ENCODE measurements around the gene CACNA1E. TPM values are rescaled to one million over a fixed set of nuclear protein-coding genes. Genes with fewer than 3 reads are reported as not detected.

CACNA1E gene
- total and polyA plus RNA-seq, 2 of the 4 experiments (the other 2 are of a cell fraction) = not detected

GRCh38 chr1:181661569-181661968 lies 178.3 kb downstream of the CACNA1E start:
- no peaks in the 10 kb centered on the region for H3K4me1 ChIP-seq (ENCODE audit: control insufficient read depth, insufficient read depth, low read length)
- no peak overlapping the region for H2BK120ac ChIP-seq (ENCODE audit: low read depth, low read length)
- no peak overlapping the region for H2AK9ac ChIP-seq (replicated peaks; ENCODE audit: low read depth, low read length, poor library complexity)
- H4K91ac ChIP-seq (ENCODE audit: insufficient read depth, low read depth, low read length) = no peak overlapping the region
- H2BK5ac ChIP-seq (ENCODE audit: low read depth, low read length, poor library complexity, severe bottlenecking) = no peak overlapping the region
- intact Hi-C loops (cut with micrococcal nuclease) (no loop called here), in situ Hi-C loops (cut with MboI; ENCODE audit: low sequenced_read_pairs) (no loop called here), dilution Hi-C loops (cut with HindIII; ENCODE audit: low sequenced_read_pairs, unreplicated experiment) (no loop called here)
- no TSS peak for BruUV-seq (replicated peaks)
- no peak overlapping the region for H3K27ac ChIP-seq (ENCODE audit: insufficient read depth, low read length)
- H3K4me3 ChIP-seq (ENCODE audit: insufficient read depth, low read depth, low read length) = no peak overlapping the region
- H3K4me2 ChIP-seq (ENCODE audit: low read depth, low read length) = no peak overlapping the region
- POLR2A ChIA-PET (ENCODE audit: unreplicated experiment) = no interaction called here
- no peak overlapping the region for H4K5ac ChIP-seq (ENCODE audit: low read depth, low read length)
- H3K56ac ChIP-seq (ENCODE audit: extremely low read depth, insufficient read depth, low read length) = no peak overlapping the region
- H3K36me3 ChIP-seq (ENCODE audit: control insufficient read depth, insufficient read depth, low read length) = no peaks in the 10 kb centered on the region
- H2AFZ ChIP-seq (replicated peaks; ENCODE audit: low read length, poor library complexity) = no peak overlapping the region
- H3K9ac ChIP-seq (ENCODE audit: low read depth, low read length) = no peak overlapping the region
- no peak overlapping the region for H3K4ac ChIP-seq (ENCODE audit: low read depth, low read length)
- DNase-seq (no peak), ATAC-seq (ENCODE audit: low read depth) (no peak)
- WGBS, 2 experiments (ENCODE audit: extremely low coverage in 2 of 2, insufficient read length in 1 of 2) = no CpG with 5 or more reads among the region's 1 CpG
- no peaks in the 10 kb centered on the region for H3K79me1 ChIP-seq (ENCODE audit: low read depth in 1 of 2, low read length in 2 of 2)
- no peak overlapping the region for H3K23ac ChIP-seq (ENCODE audit: low read depth, low read length)
- H3K18ac ChIP-seq (ENCODE audit: low read depth, low read length) = no peak overlapping the region
- no peaks in the 10 kb centered on the region for H3K9me1 ChIP-seq (ENCODE audit: insufficient read depth, low read length)
- no peak overlapping the region for H2BK15ac ChIP-seq (ENCODE audit: low read depth, low read length)
- no peak overlapping the region for H2BK20ac ChIP-seq (ENCODE audit: low read depth, low read length)
- H3K27me3 ChIP-seq (ENCODE audit: control insufficient read depth, insufficient read depth, low read length) = no peaks in the 10 kb centered on the region
- H4K20me1 ChIP-seq (ENCODE audit: insufficient read depth, low read length) = no peaks in the 10 kb centered on the region
- H2AK5ac ChIP-seq (ENCODE audit: low read depth, low read length) = no peak overlapping the region
- TF ChIP-seq CHD1 (IDR thresholded peaks at IDR 0.05; ENCODE audit: low read depth, low read length) (no peak), MXI1 (IDR thresholded peaks at IDR 0.05; ENCODE audit: borderline replicate concordance, low read depth, low read length) (no peak), ELK1 (IDR thresholded peaks at IDR 0.05; ENCODE audit: borderline replicate concordance, low read depth, low read length) (no peak), RCOR1 (IDR thresholded peaks at IDR 0.05; ENCODE audit: insufficient replicate concordance, low read length) (no peak), CEBPB (IDR thresholded peaks at IDR 0.05; ENCODE audit: low read depth, low read length) (no peak), FOS (IDR thresholded peaks at IDR 0.05; ENCODE audit: low read depth, low read length) (no peak), SMC3 (IDR thresholded peaks at IDR 0.05; ENCODE audit: low read depth, low read length) (no peak), CTCF (conservative IDR thresholded peaks at IDR 0.05; ENCODE audit: low read depth, low read length) (no peak), MAFK (IDR thresholded peaks at IDR 0.05; ENCODE audit: low read depth, low read length) (no peak), USF2 (IDR thresholded peaks at IDR 0.05; ENCODE audit: low read depth, low read length) (no peak), RFX5 (IDR thresholded peaks at IDR 0.05; ENCODE audit: low read depth, low read length) (no peak), MAZ (IDR thresholded peaks at IDR 0.05; ENCODE audit: borderline replicate concordance, low read depth, low read length) (no peak), NFE2L2 (IDR thresholded peaks at IDR 0.05; ENCODE audit: low read depth, low read length) (no peak), POLR2A (IDR thresholded peaks at IDR 0.05; ENCODE audit: low read depth, low read length) (no peak)
- H3K9me3 ChIP-seq (ENCODE audit: control insufficient read depth, insufficient read depth, low read length) = peaks cover 5% of the 10 kb centered on the region
- no peak overlapping the region for H3K14ac ChIP-seq (replicated peaks; ENCODE audit: low read depth, low read length)
- CTCF ChIA-PET = no interaction called here
- no peak overlapping the region for H4K8ac ChIP-seq (ENCODE audit: low read depth in 2 of 2, low read length in 2 of 2)

Measured in IMR-90 (cell line).